DND-41 (cell line): ENCODE data around the gene ZNF354C.

Source experiments
- ATAC-seq: fragments of 200-7000 bp; cut with Tn5 transposase; 3 replicates; pipeline ENCODE4 v1.9.1; 2021; ENCODE audit warnings: low read depth; ENCODE audit not compliant: insufficient read depth
- DNase-seq: peaks from one replicate; pipeline ENCODE4 v3.0.0-alpha.2; 2020
- H2AFZ ChIP-seq: 2 replicates; pipeline ENCODE4 v1.6.0; 2012; ENCODE audit warnings: low read depth, low read length
- H3K27ac ChIP-seq: 2 replicates; pipeline ENCODE4 v1.5.1; 2012; ENCODE audit warnings: low read length, inconsistent platforms
- H3K27me3 ChIP-seq: fragments of 200-600 bp; sonication (generic); 2 replicates; pipeline ENCODE4 v1.6.0; 2012; ENCODE audit warnings: low read length, mild to moderate bottlenecking, inconsistent platforms; ENCODE audit not compliant: insufficient read depth, poor library complexity
- H3K36me3 ChIP-seq: 2 replicates; pipeline ENCODE4 v1.5.1; 2012; ENCODE audit warnings: low read length, inconsistent platforms; ENCODE audit not compliant: insufficient read depth
- H3K4me1 ChIP-seq: 2 replicates; pipeline ENCODE4 v1.5.1; 2012; ENCODE audit warnings: mild to moderate bottlenecking, low read length; ENCODE audit not compliant: insufficient read depth
- H3K4me2 ChIP-seq: 2 replicates; pipeline ENCODE4 v1.6.0; 2012; ENCODE audit warnings: mild to moderate bottlenecking, moderate library complexity, low read length, inconsistent platforms; ENCODE audit not compliant: insufficient read depth
- H3K4me3 ChIP-seq, 2 experiments: fragments of 200-600 bp in 1 of 2; shearing (Covaris generic) in 1 of 2; 2 replicates each; pipeline ENCODE4 v1.5.1; 2012 to 2016; ENCODE audit warnings: inconsistent platforms in 2 of 2, low read length in 2 of 2, mild to moderate bottlenecking in 2 of 2, low read depth in 1 of 2, moderate library complexity in 1 of 2
- H3K79me2 ChIP-seq: 2 replicates; pipeline ENCODE4 v1.6.0; 2012; ENCODE audit warnings: low read length, inconsistent platforms; ENCODE audit not compliant: insufficient read depth
- H3K9ac ChIP-seq: 2 replicates; pipeline ENCODE4 v1.6.0; 2012; ENCODE audit warnings: low read depth, mild to moderate bottlenecking, inconsistent platforms, low read length, moderate library complexity
- H3K9me3 ChIP-seq: 2 replicates; pipeline ENCODE4 v1.5.1; 2012; ENCODE audit warnings: low read length, moderate library complexity, mild to moderate bottlenecking, inconsistent platforms; ENCODE audit not compliant: insufficient read depth, severe bottlenecking
- H4K20me1 ChIP-seq: 2 replicates; pipeline ENCODE4 v1.6.0; 2012; ENCODE audit warnings: low read length; ENCODE audit not compliant: insufficient read depth
- CTCF ChIP-seq: IDR thresholded peaks from 2 replicates; pipeline ENCODE4 v1.5.1; 2012; ENCODE audit warnings: borderline replicate concordance, low read length, moderate library complexity, mild to moderate bottlenecking; ENCODE audit not compliant: poor library complexity, severe bottlenecking; ENCODE audit errors: extremely low read depth
- EZH2 ChIP-seq: IDR thresholded peaks from 3 replicates; pipeline ENCODE4 v1.6.1; 2012; ENCODE audit warnings: borderline replicate concordance, low read depth, mild to moderate bottlenecking, moderate library complexity, low read length, inconsistent platforms; ENCODE audit not compliant: severe bottlenecking

ZNF354C gene

GRCh38 chr5:179131886-179132585 is 71.9 kb downstream of the ZNF354C start:
- no peak overlapping the region for H3K27ac ChIP-seq
- TF ChIP-seq EZH2 (no peak), CTCF (no peak)
- H3K9ac ChIP-seq = no peak overlapping the region
- H3K4me3 ChIP-seq = no peak overlapping the region
- no peak overlapping the region for H2AFZ ChIP-seq
- H4K20me1 ChIP-seq = no peaks in the 10 kb centered on the region
- no peaks in the 10 kb centered on the region for H3K9me3 ChIP-seq
- H3K4me1 ChIP-seq = no peaks in the 10 kb centered on the region
- H3K27me3 ChIP-seq = no peaks in the 10 kb centered on the region
- DNase-seq (no peak), ATAC-seq (no peak)
- no peaks in the 10 kb centered on the region for H3K79me2 ChIP-seq
- no peak overlapping the region for H3K4me2 ChIP-seq
- no peaks in the 10 kb centered on the region for H3K36me3 ChIP-seq

DNA sequence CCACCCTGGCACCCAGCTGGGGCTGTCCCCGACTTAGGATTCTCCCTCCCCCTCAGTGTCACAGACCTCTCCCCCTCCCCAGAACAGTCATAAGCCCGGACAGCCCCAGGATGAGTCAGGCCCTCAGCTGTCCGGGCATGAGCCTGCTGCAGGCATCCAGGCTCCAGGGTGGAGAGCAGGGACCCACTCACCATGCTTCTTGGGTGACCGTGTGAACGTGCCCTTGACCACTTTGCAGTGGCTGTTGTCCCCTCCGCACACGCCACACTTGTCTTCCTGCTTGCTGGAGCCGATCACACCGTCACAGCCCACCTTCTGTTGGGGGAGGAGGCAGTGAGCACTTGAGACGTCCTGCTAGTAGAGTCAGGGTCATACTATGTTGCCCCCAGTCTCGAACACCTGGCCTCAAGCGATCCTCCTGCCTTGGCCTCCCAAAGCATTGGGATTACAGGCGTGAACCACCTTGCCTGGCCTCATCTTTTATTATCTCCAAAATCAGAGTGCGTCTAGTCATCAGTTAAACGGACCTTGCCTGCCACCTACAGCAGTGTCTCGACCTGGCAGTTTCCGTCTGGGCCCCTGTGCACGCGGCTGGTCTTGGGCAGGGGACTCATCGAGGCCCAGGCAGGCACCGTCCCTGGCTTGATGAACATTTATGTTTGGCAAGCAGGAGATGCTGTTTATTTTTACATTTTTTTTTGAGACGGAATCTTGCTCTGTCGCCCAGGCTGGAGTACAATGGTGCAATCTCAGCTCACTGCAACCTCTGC is 72.6 kb downstream of the ZNF354C start:
- no peaks in the 10 kb centered on the region for H3K9me3 ChIP-seq
- TF ChIP-seq CTCF (peak; percentile 21), EZH2 (no peak)
- no peak for ATAC-seq

More for the DNA sequence above, 72.6 kb downstream of the ZNF354C start:
- no peak overlapping the region for H3K4me3 ChIP-seq
- no peaks in the 10 kb centered on the region for H3K79me2 ChIP-seq
- H3K27me3 ChIP-seq = no peaks in the 10 kb centered on the region
- no peaks in the 10 kb centered on the region for H3K4me1 ChIP-seq
- H3K4me2 ChIP-seq = no peak overlapping the region
- no peaks in the 10 kb centered on the region for H3K36me3 ChIP-seq
- no peak overlapping the region for H3K9ac ChIP-seq
- no peak overlapping the region for H3K27ac ChIP-seq
- H4K20me1 ChIP-seq = no peaks in the 10 kb centered on the region
- no peak for DNase-seq
- H2AFZ ChIP-seq = no peak overlapping the region
